HG03342 (cell line): ENCODE data around the gene CCDC80.
"Not testable (repeated sequence)": the region's sequence is repeated elsewhere in the genome, so short reads cannot be mapped to it uniquely, and the experiment has no call there.

Experiments used
- ATAC-seq: cut with Tn5 transposase; IDR thresholded peaks from one replicate; pipeline ENCODE4 v1.9.1; 2021; ENCODE audit warnings: mild to moderate bottlenecking, moderate library complexity; ENCODE audit not compliant: unreplicated experiment

CCDC80 gene

GRCh38 chr3:112597945-112598344 is 43.0 kb downstream of the CCDC80 start:
- no peak for ATAC-seq

GRCh38 chr3:112594856-112595255 is 46.1 kb downstream of the CCDC80 start:
- no peak for ATAC-seq

GRCh38 chr3:112593258-112593657 is 47.7 kb downstream of the CCDC80 start:
- no peak for ATAC-seq

- ATAC-seq, result no peak
Observed at GRCh38 chr3:112587336-112587735, 53.6 kb downstream of the CCDC80 start.

GRCh38 chr3:112585782-112586181 is 55.2 kb downstream of the CCDC80 start:
- no peak for ATAC-seq

GRCh38 chr3:112583105-112583504 is 57.8 kb downstream of the CCDC80 start:
- ATAC-seq, result no peak

GRCh38 chr3:112582244-112582874 is 58.6 kb downstream of the CCDC80 start:
- no peak for ATAC-seq

- no peak for ATAC-seq
Observed at GRCh38 chr3:112579697-112580096, 61.2 kb downstream of the CCDC80 start.

- ATAC-seq, result no peak
Observed at GRCh38 chr3:112579232-112579631, 61.7 kb downstream of the CCDC80 start.

GRCh38 chr3:112572701-112573100 is 68.2 kb downstream of the CCDC80 start:
- no peak for ATAC-seq

- ATAC-seq, result no peak
Observed at GRCh38 chr3:112569265-112569664, 71.7 kb downstream of the CCDC80 start.

- ATAC-seq, result no peak
Observed at GRCh38 chr3:112568642-112569041, 72.3 kb downstream of the CCDC80 start.

- ATAC-seq, result no peak
Observed at GRCh38 chr3:112564940-112565305, 76.0 kb downstream of the CCDC80 start.

- ATAC-seq, result not testable (repeated sequence)
Observed at GRCh38 chr3:112564247-112564939, 76.5 kb downstream of the CCDC80 start.

GRCh38 chr3:112561734-112562529 is 79.0 kb downstream of the CCDC80 start, which contains the start of the genes ATG3 and SLC35A5:
TSS of gene ATG3 (minus strand) at chr3:112561962. CDS start at chr3:112561528, 434 bp downstream.
TSS of gene SLC35A5 (plus strand) at chr3:112562045. CDS start at chr3:112563404, 1,359 bp downstream.
- ATAC-seq, result peak; percentile 79

GRCh38 chr3:112561484-112561733 is 79.5 kb downstream of the CCDC80 start:
- ATAC-seq, result peak; percentile 43

- peak; percentile 26 for ATAC-seq
Observed at GRCh38 chr3:112560721-112561483, 80.0 kb downstream of the CCDC80 start.

GRCh38 chr3:112560307-112560706 is 80.6 kb downstream of the CCDC80 start:
- no peak for ATAC-seq

GRCh38 chr3:112557976-112558375 is 83.0 kb downstream of the CCDC80 start:
- no peak for ATAC-seq

- no peak for ATAC-seq
Observed at GRCh38 chr3:112555535-112556170, 85.3 kb downstream of the CCDC80 start.

- no peak for ATAC-seq
Observed at GRCh38 chr3:112550859-112551258, 90.1 kb downstream of the CCDC80 start.
